Smooth muscle cell of the brain vasculature (primary cell): ENCODE measurements around the gene ISM2.

Source experiments
- DNase-seq: peaks from one replicate; pipeline ENCODE4 v3.0.0-alpha.2; 2012; ENCODE audit warnings: low read depth, low spot score

The ISM2 gene

GRCh38 chr14:77469067-77469505, 29.5 kb downstream of the ISM2 start:
- DNase-seq: no peak

DNA sequence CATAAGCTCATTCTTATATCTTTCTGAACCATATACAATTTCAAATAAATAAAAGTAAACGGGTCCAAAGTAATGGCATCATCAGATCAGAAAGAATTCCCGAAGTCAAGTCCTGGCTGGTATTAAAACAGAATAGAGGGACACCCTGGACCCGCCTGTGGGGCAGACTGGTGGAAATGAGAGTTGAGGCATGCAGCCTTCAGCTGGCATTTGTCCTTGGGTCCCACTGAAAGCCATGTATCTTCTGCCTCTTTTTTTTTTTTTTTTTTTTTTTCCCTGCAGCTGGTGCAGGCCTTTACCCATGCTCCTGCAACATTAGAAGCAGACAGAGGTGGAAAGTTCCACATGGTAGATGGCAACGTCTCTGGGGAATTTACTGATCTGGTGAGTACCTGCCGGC, 30.8 kb downstream of the ISM2 start:
- no peak for DNase-seq

DNA sequence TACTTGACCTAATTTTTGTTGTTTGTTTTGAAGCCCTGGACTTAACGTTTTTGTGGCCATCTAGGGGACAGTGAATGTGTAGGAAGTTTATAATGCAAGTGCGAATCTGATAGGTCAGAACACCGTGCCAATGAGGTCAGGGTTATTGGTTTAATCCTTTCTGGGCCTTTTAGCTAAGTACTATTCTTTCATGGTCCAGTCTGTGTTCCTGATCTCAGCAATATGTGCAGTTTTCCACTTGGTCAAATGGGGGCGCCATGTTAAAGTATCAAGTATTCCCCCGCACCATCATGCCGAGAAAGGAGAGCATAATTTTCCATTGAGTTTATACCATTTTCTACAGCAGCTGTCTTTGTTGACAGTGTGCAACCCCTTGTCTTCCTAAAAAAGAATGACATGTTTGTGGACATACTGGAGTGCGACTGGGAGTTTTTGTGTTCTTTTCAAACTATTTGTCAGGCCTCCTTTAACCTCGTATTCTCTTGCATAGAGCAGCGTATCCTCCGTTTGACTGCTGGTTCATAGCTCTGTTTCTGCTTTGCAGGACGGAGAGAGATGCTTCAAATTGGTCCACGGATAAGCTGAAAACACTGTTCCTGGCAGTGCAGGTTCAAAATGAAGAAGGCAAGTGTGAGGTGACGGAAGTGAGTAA, 39.4 kb downstream of the ISM2 start:
- peak; percentile 51 for DNase-seq

DNA sequence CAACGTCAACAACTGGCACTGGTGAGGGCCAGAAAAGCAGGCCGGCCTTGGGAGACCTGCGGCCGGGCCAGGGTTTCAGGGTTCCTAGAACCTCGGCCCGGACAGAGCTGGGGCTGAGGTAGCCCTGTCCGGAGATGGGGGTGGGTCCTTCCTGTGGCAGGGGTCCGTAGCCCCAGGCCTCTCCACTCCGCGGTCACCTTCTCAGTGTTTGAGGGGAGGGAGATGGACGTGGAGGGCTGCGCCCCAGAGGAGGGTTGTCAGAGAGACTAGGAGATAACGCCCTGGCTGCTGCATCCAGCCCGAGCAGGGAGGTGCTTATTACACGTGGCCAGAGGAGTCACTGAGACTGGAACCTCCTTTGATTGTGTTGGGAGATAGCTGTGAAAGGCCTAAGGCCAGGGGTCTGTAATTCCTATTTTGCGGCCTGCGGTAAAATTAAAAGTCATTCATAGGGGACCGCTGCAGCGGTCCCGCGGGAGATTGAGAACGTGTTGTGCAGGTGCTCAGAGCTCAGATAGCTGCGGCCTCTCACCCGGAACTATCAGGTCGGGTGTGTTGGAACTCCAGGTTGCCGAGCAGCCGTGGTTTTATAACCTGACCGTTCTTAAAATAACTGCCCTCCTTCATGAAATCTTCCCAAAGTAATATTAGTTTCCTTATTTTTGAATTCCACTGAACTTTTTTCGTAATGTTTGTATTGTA, 40.2 kb downstream of the ISM2 start:
- DNase-seq: no peak

DNA sequence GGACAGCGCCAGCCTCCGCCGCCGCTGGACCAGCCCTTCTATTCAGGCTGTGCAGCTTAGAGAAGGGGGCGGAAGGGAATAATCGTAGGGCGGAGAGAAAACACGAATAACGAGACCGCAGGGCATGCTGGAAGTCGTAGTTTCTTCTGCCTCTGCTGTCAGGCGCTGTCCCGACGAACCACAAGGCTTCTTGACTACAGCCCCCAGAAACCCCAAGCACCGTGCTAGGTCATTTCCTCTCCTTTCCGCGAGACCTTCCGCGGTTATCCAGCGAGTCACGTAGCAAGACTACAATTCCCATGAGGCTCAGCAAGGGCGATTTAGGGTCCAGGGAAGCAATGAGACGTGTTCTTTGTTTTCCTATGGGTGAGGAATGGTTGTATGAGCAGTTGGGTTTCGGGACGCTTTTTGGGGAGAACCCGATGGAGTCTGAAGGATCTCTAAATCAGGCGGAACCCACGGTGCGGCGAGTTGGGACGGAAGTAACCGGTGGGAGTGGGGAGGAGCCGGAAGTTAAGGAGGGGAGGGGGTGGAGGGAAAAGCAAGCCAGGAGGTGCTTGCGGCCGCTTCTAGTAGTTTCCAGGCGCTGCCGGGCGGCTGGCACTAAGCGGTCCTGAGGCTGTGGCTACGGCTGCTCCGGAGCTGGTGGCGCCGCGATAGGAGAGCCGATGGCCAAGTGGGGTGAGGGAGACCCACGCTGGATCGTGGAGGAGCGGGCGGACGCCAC, 40.9 kb downstream of the ISM2 start, which contains the start of the genes AHSA1 and VIPAS39:
TSS of gene AHSA1 (plus strand) at position 572 of the 727 bp plus-strand sequence. CDS start at position 669, 97 bp downstream.
TSS of gene VIPAS39 (minus strand) at position 80 of the 727 bp plus-strand sequence. CDS start 3,499 bp downstream, outside the sequence.
- DNase-seq: peak; percentile 99

DNA sequence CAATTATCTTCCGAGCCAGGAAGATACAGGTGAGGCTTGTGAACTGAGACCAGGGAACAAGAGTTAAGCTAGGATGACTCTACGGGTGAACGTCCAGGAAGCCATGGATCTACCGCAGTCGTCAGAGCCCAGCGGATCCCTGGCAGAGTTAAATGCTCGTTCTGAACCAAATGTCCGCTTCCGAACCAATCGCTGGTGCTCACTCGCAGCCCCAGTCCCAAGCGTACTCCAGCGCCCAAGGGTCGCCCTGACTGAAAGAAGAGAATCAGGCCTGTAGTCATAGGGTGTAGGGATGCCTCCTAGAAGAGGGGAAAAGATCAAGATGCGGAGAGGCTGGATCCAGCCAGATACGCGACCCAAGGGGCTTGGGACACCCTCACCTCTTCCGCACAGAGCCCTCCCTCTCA, 41.5 kb downstream of the ISM2 start:
- DNase-seq: no peak

DNA sequence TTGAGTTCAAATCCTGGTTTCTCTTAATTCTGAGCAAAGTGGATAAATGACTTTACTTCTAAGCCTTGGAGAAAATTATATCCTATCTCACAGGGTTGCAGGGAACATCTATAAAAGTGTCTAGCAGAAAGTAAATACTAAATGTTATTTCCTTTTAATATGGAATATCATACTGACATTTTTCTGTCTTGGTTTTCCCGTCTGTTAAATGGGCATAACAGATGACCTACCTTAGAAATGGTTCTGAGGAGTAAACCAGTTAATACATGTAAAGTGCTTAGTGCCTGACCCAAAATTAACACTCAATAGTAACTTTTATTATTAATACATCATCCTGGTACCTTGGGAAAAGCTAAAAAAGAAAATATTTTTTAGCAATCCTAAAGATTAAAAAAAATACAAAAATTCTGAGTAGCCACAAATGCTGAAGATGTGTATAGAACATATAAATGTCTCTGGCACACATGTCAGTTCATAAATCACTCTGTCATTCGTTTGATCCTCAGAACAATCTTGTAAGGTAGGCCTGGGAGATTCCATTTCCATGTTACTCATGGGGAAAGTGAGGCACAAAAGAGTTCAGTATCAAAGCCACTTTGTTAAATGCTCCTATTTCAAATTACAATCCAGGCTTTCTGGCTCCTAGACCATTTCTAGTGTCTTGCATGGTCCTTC, 42.5 kb downstream of the ISM2 start:
- no peak for DNase-seq

DNA sequence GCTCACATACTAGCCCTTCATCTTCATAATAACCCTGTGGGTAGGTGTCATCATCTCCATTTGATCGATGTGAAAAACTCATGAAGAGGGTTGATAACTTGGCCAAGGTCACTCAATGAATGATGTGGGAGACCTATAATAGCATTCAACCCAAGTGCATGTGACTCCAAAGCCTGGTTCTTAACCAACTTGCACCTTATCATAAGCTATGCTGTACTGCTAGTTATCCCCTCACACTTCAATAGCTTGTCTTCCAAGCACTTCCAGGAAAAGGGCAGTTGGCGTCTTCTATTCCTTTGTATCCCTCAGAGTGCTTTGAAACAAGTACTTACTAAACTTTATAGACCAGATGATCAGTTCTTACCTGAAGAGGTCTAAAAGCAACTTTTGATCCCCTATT, 56.4 kb downstream of the ISM2 start:
- no peak for DNase-seq

DNA sequence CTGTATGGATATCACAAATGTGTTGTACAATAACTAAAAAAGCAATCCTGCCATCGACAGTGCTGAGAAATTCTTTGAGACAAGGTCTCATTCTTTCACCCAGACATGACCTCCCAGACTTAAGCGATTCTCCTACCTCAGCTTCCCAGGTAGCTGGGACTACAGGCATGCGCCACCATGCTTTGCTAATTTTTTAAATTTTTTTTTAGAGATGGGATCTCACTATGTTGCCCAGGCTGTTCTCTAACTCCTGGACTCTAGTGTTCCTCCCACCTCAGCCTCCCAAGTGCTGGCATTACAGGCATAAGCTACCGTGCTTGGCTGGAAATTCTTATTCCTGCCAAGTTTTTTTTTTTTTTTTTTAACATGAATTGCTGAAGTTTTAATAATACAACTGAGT, 58.8 kb downstream of the ISM2 start:
- DNase-seq: no peak

DNA sequence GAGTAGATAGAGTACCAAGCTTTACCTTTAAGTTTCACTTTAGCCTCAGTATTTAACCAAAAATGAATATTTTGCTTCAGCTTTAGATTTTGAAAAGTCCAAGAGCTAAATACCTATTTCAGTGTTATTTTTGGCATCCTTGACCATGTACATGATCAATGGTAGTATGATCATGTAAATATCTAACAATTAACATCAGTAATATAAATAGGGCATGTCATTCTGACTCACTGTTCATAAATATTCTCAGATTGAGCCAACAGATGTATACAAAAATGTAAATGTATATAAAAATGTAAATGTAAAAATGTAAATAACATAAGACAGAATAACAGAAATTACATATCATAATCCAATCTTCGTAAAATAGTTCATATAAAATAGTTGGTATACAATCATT, 60.0 kb downstream of the ISM2 start:
- no peak for DNase-seq

GRCh38 chr14:77436042-77436441, 62.6 kb downstream of the ISM2 start:
- no peak for DNase-seq

- no peak for DNase-seq
Measured at GRCh38 chr14:77426396-77426795, 72.2 kb downstream of the ISM2 start.

GRCh38 chr14:77424862-77425261, 73.8 kb downstream of the ISM2 start:
- no peak for DNase-seq
